HEK293 (cell line): ENCODE measurements around the gene FAM163A.

ENCODE experiments used
- CTCF ChIA-PET: fragments of 350-600 bp; formaldehyde crosslinking; extraction: SDS; loops from one replicate; lab custom pipeline; 2021; ENCODE audit warnings: antibody characterized with exemption; lab: Yijun Ruan, JAX
- POLR2A ChIA-PET: fragments of 300-600 bp; formaldehyde crosslinking; extraction: SDS; loops from one replicate; lab custom pipeline; 2020; ENCODE audit warnings: antibody characterized with exemption, inconsistent platforms; lab: Yijun Ruan, JAX
- H3K27ac ChIP-seq: fragments of 200-500 bp; sonication (Bioruptor generic); 2 replicates; pipeline ENCODE4 v1.5.1; 2014; ENCODE audit warnings: low read depth, low read length, control low read depth, inconsistent platforms; ENCODE audit errors: extremely low read depth
- H3K36me3 ChIP-seq, 2 experiments: fragments of 200-500 bp in 1 of 2; sonication (Bioruptor generic) in 1 of 2; 1 replicate in 1 of 2; 2 replicates in 1 of 2; pipeline ENCODE4 v1.5.1; 2014 to 2017; ENCODE audit warnings: inconsistent platforms in 2 of 2, low read length in 2 of 2; ENCODE audit not compliant: control insufficient read depth in 2 of 2, insufficient read depth in 1 of 2
- H3K4me1 ChIP-seq: fragments of 200-500 bp; sonication (Bioruptor generic); 2 replicates; pipeline ENCODE4 v1.5.1; 2014; ENCODE audit warnings: mild to moderate bottlenecking, low read length, inconsistent platforms; ENCODE audit not compliant: control insufficient read depth, insufficient read depth
- H3K4me3 ChIP-seq: 2 replicates; pipeline ENCODE4 v1.5.1; 2011; ENCODE audit warnings: low read depth, mild to moderate bottlenecking, control low read depth, low read length, moderate library complexity
- H3K9me3 ChIP-seq: fragments of 200-500 bp; sonication (Bioruptor generic); 2 replicates; pipeline ENCODE4 v1.5.1; 2014; ENCODE audit warnings: low read depth, low read length, inconsistent platforms; ENCODE audit not compliant: control insufficient read depth, insufficient read depth
- KLF16 ChIP-seq: fragments of 450-650 bp; formaldehyde crosslinking; IDR thresholded peaks from 2 replicates; pipeline ENCODE4 v1.5.1; 2017; ENCODE audit warnings: missing biosample characterization, missing genetic modification characterization
- PRDM2 ChIP-seq: fragments of 450-650 bp; formaldehyde crosslinking; IDR thresholded peaks from 2 replicates; pipeline ENCODE4 v1.5.1; 2016; ENCODE audit warnings: missing biosample characterization, missing genetic modification characterization, borderline replicate concordance
- ZEB2 ChIP-seq: fragments of 450-650 bp; formaldehyde crosslinking; IDR thresholded peaks from 2 replicates; pipeline ENCODE4 v1.5.1; 2016; ENCODE audit warnings: missing biosample characterization, missing genetic modification characterization
- ZFP3 ChIP-seq: fragments of 450-650 bp; formaldehyde crosslinking; IDR thresholded peaks from 2 replicates; pipeline ENCODE4 v1.5.1; 2016; ENCODE audit warnings: low read depth, missing biosample characterization, missing genetic modification characterization
- ZFP69B ChIP-seq: fragments of 450-650 bp; formaldehyde crosslinking; IDR thresholded peaks from 2 replicates; pipeline ENCODE4 v1.5.1; 2016; ENCODE audit warnings: missing biosample characterization, missing genetic modification characterization
- ZNF146 ChIP-seq: fragments of 450-650 bp; formaldehyde crosslinking; IDR thresholded peaks from 2 replicates; pipeline ENCODE4 v1.5.1; 2016; ENCODE audit warnings: missing biosample characterization, missing genetic modification characterization
- ZNF202 ChIP-seq: fragments of 450-650 bp; formaldehyde crosslinking; IDR thresholded peaks from 2 replicates; pipeline ENCODE4 v1.5.1; 2016; ENCODE audit warnings: missing biosample characterization, missing genetic modification characterization, borderline replicate concordance
- ZNF248 ChIP-seq: fragments of 450-650 bp; formaldehyde crosslinking; IDR thresholded peaks from 2 replicates; pipeline ENCODE4 v1.5.1; 2017; ENCODE audit warnings: missing biosample characterization, missing genetic modification characterization
- ZNF341 ChIP-seq: fragments of 450-650 bp; formaldehyde crosslinking; IDR thresholded peaks from 2 replicates; pipeline ENCODE4; 2016; ENCODE audit warnings: low read depth, missing biosample characterization, missing genetic modification characterization
- ZNF391 ChIP-seq: fragments of 450-650 bp; formaldehyde crosslinking; IDR thresholded peaks from 2 replicates; pipeline ENCODE4 v1.5.1; 2016; ENCODE audit warnings: low read depth, missing biosample characterization, missing genetic modification characterization, borderline replicate concordance
- ZNF404 ChIP-seq: fragments of 450-650 bp; formaldehyde crosslinking; IDR thresholded peaks from 2 replicates; pipeline ENCODE4 v1.5.1; 2017; ENCODE audit warnings: missing biosample characterization, missing genetic modification characterization
- ZNF416 ChIP-seq: fragments of 450-650 bp; formaldehyde crosslinking; IDR thresholded peaks from 2 replicates; pipeline ENCODE4 v1.5.1; 2016; ENCODE audit warnings: missing biosample characterization, missing genetic modification characterization
- ZNF707 ChIP-seq: fragments of 450-650 bp; formaldehyde crosslinking; IDR thresholded peaks from 2 replicates; pipeline ENCODE4 v1.5.1; 2016; ENCODE audit warnings: missing biosample characterization, missing genetic modification characterization
- ZNF792 ChIP-seq: fragments of 450-650 bp; formaldehyde crosslinking; IDR thresholded peaks from 2 replicates; pipeline ENCODE4 v1.5.1; 2016; ENCODE audit warnings: missing biosample characterization, missing genetic modification characterization
- ZNF843 ChIP-seq: fragments of 450-650 bp; formaldehyde crosslinking; IDR thresholded peaks from 2 replicates; pipeline ENCODE4 v1.5.1; 2016; ENCODE audit warnings: missing biosample characterization, missing genetic modification characterization
- ZSCAN5A ChIP-seq: fragments of 450-650 bp; formaldehyde crosslinking; IDR thresholded peaks from 2 replicates; pipeline ENCODE4 v1.5.1; 2016; ENCODE audit warnings: missing biosample characterization, missing genetic modification characterization
- ZXDB ChIP-seq: fragments of 450-650 bp; formaldehyde crosslinking; IDR thresholded peaks from 2 replicates; pipeline ENCODE4 v1.5.1; 2016; ENCODE audit warnings: missing biosample characterization, missing genetic modification characterization
- TF ChIP-seq, protein P1 (sequence below): fragments of 450-650 bp; formaldehyde crosslinking; IDR thresholded peaks from 2 replicates; pipeline ENCODE4 v1.5.1; 2016; ENCODE audit warnings: missing biosample characterization, missing genetic modification characterization, low read depth
- TF ChIP-seq, protein P2 (sequence below): fragments of 450-650 bp; formaldehyde crosslinking; IDR thresholded peaks from 2 replicates; pipeline ENCODE4 v1.5.1; 2016; ENCODE audit warnings: missing biosample characterization, missing genetic modification characterization

FAM163A gene

GRCh38 chr1:179742291-179742690 lies 800 bp upstream of the FAM163A start:
- CTCF ChIA-PET, result interaction anchor here (1.0 to 1.4 kb wide), 2 partner anchors 36 to 72 kb away, joined by 4 read pairs; no protein-coding TSS in a partner anchor
- Histone ChIP-seq H3K36me3 (no peaks in the 10 kb centered on the region), H3K4me1 (peaks cover 3% of the 10 kb centered on the region; the same call in 1 of the 2 replicates), H3K27ac (no peak overlapping the region), H3K4me3 (no peak overlapping the region), H3K9me3 (no peaks in the 10 kb centered on the region)
- TF ChIP-seq ZNF202 (tag by site-specific recombination) (no peak), ZNF843 (no peak), KLF16 (tag by site-specific recombination) (no peak), ZNF707 (tag by site-specific recombination) (no peak), PRDM2 (no peak), ZNF146 (tag by site-specific recombination) (no peak), ZNF792 (no peak), ZFP3 (tag by site-specific recombination) (no peak), ZNF248 (no peak), ZFP69B (tag by site-specific recombination) (no peak), ZXDB (tag by site-specific recombination) (no peak), ZEB2 (tag by site-specific recombination) (no peak), ZNF416 (tag by site-specific recombination) (no peak), ZNF391 (tag by site-specific recombination) (no peak), ZSCAN5A (no peak), ZNF341 (tag by site-specific recombination) (no peak), ZNF404 (tag by site-specific recombination) (no peak)
- TF ChIP-seq, protein P1, sequence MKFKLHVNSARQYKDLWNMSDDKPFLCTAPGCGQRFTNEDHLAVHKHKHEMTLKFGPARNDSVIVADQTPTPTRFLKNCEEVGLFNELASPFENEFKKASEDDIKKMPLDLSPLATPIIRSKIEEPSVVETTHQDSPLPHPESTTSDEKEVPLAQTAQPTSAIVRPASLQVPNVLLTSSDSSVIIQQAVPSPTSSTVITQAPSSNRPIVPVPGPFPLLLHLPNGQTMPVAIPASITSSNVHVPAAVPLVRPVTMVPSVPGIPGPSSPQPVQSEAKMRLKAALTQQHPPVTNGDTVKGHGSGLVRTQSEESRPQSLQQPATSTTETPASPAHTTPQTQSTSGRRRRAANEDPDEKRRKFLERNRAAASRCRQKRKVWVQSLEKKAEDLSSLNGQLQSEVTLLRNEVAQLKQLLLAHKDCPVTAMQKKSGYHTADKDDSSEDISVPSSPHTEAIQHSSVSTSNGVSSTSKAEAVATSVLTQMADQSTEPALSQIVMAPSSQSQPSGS (tag by site-specific recombination), result no peak
- TF ChIP-seq, protein P2, sequence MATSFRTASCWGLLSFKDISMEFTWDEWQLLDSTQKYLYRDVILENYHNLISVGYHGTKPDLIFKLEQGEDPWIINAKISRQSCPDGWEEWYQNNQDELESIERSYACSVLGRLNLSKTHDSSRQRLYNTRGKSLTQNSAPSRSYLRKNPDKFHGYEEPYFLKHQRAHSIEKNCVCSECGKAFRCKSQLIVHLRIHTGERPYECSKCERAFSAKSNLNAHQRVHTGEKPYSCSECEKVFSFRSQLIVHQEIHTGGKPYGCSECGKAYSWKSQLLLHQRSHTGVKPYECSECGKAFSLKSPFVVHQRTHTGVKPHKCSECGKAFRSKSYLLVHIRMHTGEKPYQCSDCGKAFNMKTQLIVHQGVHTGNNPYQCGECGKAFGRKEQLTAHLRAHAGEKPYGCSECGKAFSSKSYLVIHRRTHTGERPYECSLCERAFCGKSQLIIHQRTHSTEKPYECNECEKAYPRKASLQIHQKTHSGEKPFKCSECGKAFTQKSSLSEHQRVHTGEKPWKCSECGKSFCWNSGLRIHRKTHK (tag by site-specific recombination), result no peak
- POLR2A ChIA-PET, result no interaction called here
